Measurements from ENCODE around the gene CDK9. TPM values are rescaled to one million over a fixed set of nuclear protein-coding genes. Genes with fewer than 3 reads are reported as not detected.

Gene CDK9
- polyA plus RNA-seq, 1 donor: 58.7 TPM

- DNase-seq: no peak
These were observed 17.9 kb downstream of the CDK9 start for GRCh38 chr9:127803507-127804352.

GRCh38 chr9:127805620-127806019 is 19.8 kb downstream of the CDK9 start:
- DNase-seq: no peak

- no peak for DNase-seq
These were observed 21.0 kb downstream of the CDK9 start for GRCh38 chr9:127806871-127807270.

- DNase-seq: no peak
These were observed 22.6 kb downstream of the CDK9 start for GRCh38 chr9:127808347-127809001.

- DNase-seq: no peak
These were observed 23.2 kb downstream of the CDK9 start for GRCh38 chr9:127809002-127809539.

GRCh38 chr9:127809540-127810377 is 23.9 kb downstream of the CDK9 start:
- no peak for DNase-seq

GRCh38 chr9:127810378-127811187 is 24.7 kb downstream of the CDK9 start:
- DNase-seq: no peak

- DNase-seq: no peak
These were observed 26.2 kb downstream of the CDK9 start for GRCh38 chr9:127812011-127812410.

- no peak for DNase-seq
These were observed 27.3 kb downstream of the CDK9 start for GRCh38 chr9:127812936-127813675.

- DNase-seq: no peak
These were observed 27.9 kb downstream of the CDK9 start for GRCh38 chr9:127813686-127814226.

GRCh38 chr9:127814619-127815511 is 29.0 kb downstream of the CDK9 start:
- DNase-seq: no peak

- DNase-seq: no peak
These were observed 29.9 kb downstream of the CDK9 start for GRCh38 chr9:127815512-127816361.

- DNase-seq: no peak
These were observed 30.5 kb downstream of the CDK9 start for GRCh38 chr9:127816362-127816725.

- DNase-seq: no peak
These were observed 30.9 kb downstream of the CDK9 start for GRCh38 chr9:127816728-127817127.

- no peak for DNase-seq
These were observed 32.1 kb downstream of the CDK9 start for GRCh38 chr9:127817881-127818434.

- DNase-seq: no peak
These were observed 32.7 kb downstream of the CDK9 start for GRCh38 chr9:127818574-127818973.

GRCh38 chr9:127822108-127822507 is 36.3 kb downstream of the CDK9 start:
- DNase-seq: no peak

GRCh38 chr9:127825319-127826051 is 39.7 kb downstream of the CDK9 start:
- DNase-seq: no peak
